ENCODE measurements around the gene TOP2B. TPM values are rescaled to one million over a fixed set of nuclear protein-coding genes. Genes with fewer than 3 reads are reported as not detected.

Gene TOP2B
- total and polyA plus RNA-seq, 2 experiments from 2014 or later = 36.7 to 58.4 TPM

GRCh38 chr3:25552251-25552650, 112.5 kb downstream of the TOP2B start:
- Histone ChIP-seq H3F3A (ENCODE audit: insufficient read depth) (no peaks in the 10 kb centered on the region), H3K27ac (no peak overlapping the region), H3K9me2 (ENCODE audit: insufficient read depth) (no peaks in the 10 kb centered on the region), H3K36me3 (ENCODE audit: low read depth) (no peaks in the 10 kb centered on the region), H3K4me1 (ENCODE audit: insufficient read depth) (no peaks in the 10 kb centered on the region), H3K9me3 (ENCODE audit: low read depth) (no peaks in the 10 kb centered on the region), H3K79me2 (ENCODE audit: insufficient read depth) (no peaks in the 10 kb centered on the region), H3K4me2 (ENCODE audit: unreplicated experiment) (no peak overlapping the region), H4K20me1 (ENCODE audit: insufficient read depth) (no peaks in the 10 kb centered on the region), H3K4me3 (no peak overlapping the region), H3K9ac (no peak overlapping the region), H3K27me3 (replicated peaks; ENCODE audit: insufficient read depth) (0 out of 2 replicates have a peak, but pooled peaks cover 5% of the 10 kb centered on the region), H2AFZ (no peak overlapping the region)
- no peak for TF ChIP-seq EZH2 (IDR thresholded peaks at IDR 0.05; ENCODE audit: insufficient read depth, poor library complexity, severe bottlenecking)
- no peak for TF ChIP-seq EZH2phosphoT487 (IDR thresholded peaks at IDR 0.05; ENCODE audit: insufficient read depth, low read depth)
- no peak for DNase-seq
- in situ Hi-C loops (cut with MboI) = no loop called here
- WGBS, 2 experiments (ENCODE audit: low coverage in 1 of 2, low lambda C conversion rate in 2 of 2, missing lambda C conversion rate in 2 of 2) = 27 to 52% methylated on average over 3 of the region's 3 CpGs

- no peak for TF ChIP-seq EZH2 (IDR thresholded peaks at IDR 0.05; ENCODE audit: insufficient read depth, poor library complexity, severe bottlenecking)
- TF ChIP-seq EZH2phosphoT487 (IDR thresholded peaks at IDR 0.05; ENCODE audit: insufficient read depth, low read depth) = no peak
- no peaks in the 10 kb centered on the region for H4K20me1 ChIP-seq (ENCODE audit: insufficient read depth)
- H3F3A ChIP-seq (ENCODE audit: insufficient read depth) = no peaks in the 10 kb centered on the region
- no peak overlapping the region for H3K4me3 ChIP-seq
- H3K4me2 ChIP-seq (ENCODE audit: unreplicated experiment) = no peak overlapping the region
- no peaks in the 10 kb centered on the region for H3K36me3 ChIP-seq (ENCODE audit: low read depth)
- H3K79me2 ChIP-seq (ENCODE audit: insufficient read depth) = no peaks in the 10 kb centered on the region
- no peaks in the 10 kb centered on the region for H3K4me1 ChIP-seq (ENCODE audit: insufficient read depth)
- H3K9me3 ChIP-seq (ENCODE audit: low read depth) = no peaks in the 10 kb centered on the region
- DNase-seq = no peak
- H3K27ac ChIP-seq = no peak overlapping the region
- H3K27me3 ChIP-seq (replicated peaks; ENCODE audit: insufficient read depth) = no peaks in the 10 kb centered on the region
- 77 to 84% methylated on average over 2 of the region's 2 CpGs for WGBS, 2 experiments (ENCODE audit: low coverage in 1 of 2, low lambda C conversion rate in 2 of 2, missing lambda C conversion rate in 2 of 2)
- no peak overlapping the region for H2AFZ ChIP-seq
- in situ Hi-C loops (cut with MboI) = no loop called here
- H3K9ac ChIP-seq = no peak overlapping the region
- no peaks in the 10 kb centered on the region for H3K9me2 ChIP-seq (ENCODE audit: insufficient read depth)
Measured at GRCh38 chr3:25548836-25549235, 115.9 kb downstream of the TOP2B start.

- H3K4me1 ChIP-seq (ENCODE audit: insufficient read depth) = no peaks in the 10 kb centered on the region
- no peak overlapping the region for H2AFZ ChIP-seq
Measured at GRCh38 chr3:25547943-25548674, 116.6 kb downstream of the TOP2B start.

More at GRCh38 chr3:25547943-25548674, 116.6 kb downstream of the TOP2B start:
- Histone ChIP-seq H3K27ac (no peak overlapping the region), H3K9ac (no peak overlapping the region), H3K36me3 (ENCODE audit: low read depth) (no peaks in the 10 kb centered on the region), H3K27me3 (replicated peaks; ENCODE audit: insufficient read depth) (no peaks in the 10 kb centered on the region), H3K9me3 (ENCODE audit: low read depth) (no peaks in the 10 kb centered on the region), H4K20me1 (ENCODE audit: insufficient read depth) (no peaks in the 10 kb centered on the region), H3K9me2 (ENCODE audit: insufficient read depth) (no peaks in the 10 kb centered on the region), H3K4me2 (ENCODE audit: unreplicated experiment) (no peak overlapping the region), H3K79me2 (ENCODE audit: insufficient read depth) (no peaks in the 10 kb centered on the region), H3K4me3 (no peak overlapping the region), H3F3A (ENCODE audit: insufficient read depth) (no peaks in the 10 kb centered on the region)
- no peak for TF ChIP-seq EZH2phosphoT487 (IDR thresholded peaks at IDR 0.05; ENCODE audit: insufficient read depth, low read depth)
- DNase-seq = peak; percentile 6
- in situ Hi-C loops (cut with MboI) = no loop called here
- WGBS, 2 experiments (ENCODE audit: low coverage in 1 of 2, low lambda C conversion rate in 2 of 2, missing lambda C conversion rate in 2 of 2) = 0% methylated on average over 1 of the region's 1 CpG

Small RNA genes lying within 50 kb of the gene (microRNA-seq; reads per million reads assigned to microRNA genes)
- gene MIR4442 (ENCODE audit: borderline number of aligned reads) = not detected

Small RNA genes lying within 50 kb of the gene (small RNA-seq; reads per million reads assigned to genes)
- gene CRIP1P2 (ENCODE audit: low read depth, low replicate concordance) (not detected), gene RF01161 (ENCODE audit: low read depth, low replicate concordance) (2.8 reads per million, percentile 71 among the genes with 10 or more reads in this experiment), gene RF02271 (ENCODE audit: low read depth, low replicate concordance) (not detected)

Other genes starting within 250 kb of the TOP2B start
- gene RARB, start 236.6 kb downstream of the TOP2B start, total RNA-seq (2014; rRNA removed; shearing (Covaris generic)) = not detected in 2 replicates
- 0.11 and 0.22 TPM in 2 replicates for gene RARB, start 236.6 kb downstream of the TOP2B start, polyA plus RNA-seq (2016; fragmentation: Nextera tagmentation; extraction: Ambion mirVana)
- 19.3 and 28.9 TPM in 2 replicates for gene NGLY1, start 118.5 kb upstream of the TOP2B start, total RNA-seq (2014; rRNA removed; shearing (Covaris generic))
- gene NGLY1, start 118.5 kb upstream of the TOP2B start, polyA plus RNA-seq (2016; fragmentation: Nextera tagmentation; extraction: Ambion mirVana) = 29.2 and 30.4 TPM in 2 replicates
- gene OXSM, start 125.2 kb upstream of the TOP2B start, total RNA-seq (2014; rRNA removed; shearing (Covaris generic)) = 13.1 and 17.5 TPM in 2 replicates
- 20.0 and 20.3 TPM in 2 replicates for gene OXSM, start 125.2 kb upstream of the TOP2B start, polyA plus RNA-seq (2016; fragmentation: Nextera tagmentation; extraction: Ambion mirVana)

Measured in GM23248 (cell line).